Fibroblast of mammary gland (primary cell): ENCODE results near the gene QSOX1.

Source experiments
- DNase-seq: peaks from one replicate; pipeline ENCODE4 v3.0.0-alpha.2; 2010; ENCODE audit warnings: low read depth
- H3K4me3 ChIP-seq: 2 replicates; pipeline ENCODE4 v1.5.1; 2011; ENCODE audit warnings: low read depth, mild to moderate bottlenecking, low read length, moderate library complexity; ENCODE audit not compliant: control insufficient read depth
- CTCF ChIP-seq: conservative IDR thresholded peaks from 2 replicates; pipeline ENCODE4 v1.5.1; 2011; ENCODE audit warnings: low read depth, low read length, inconsistent platforms; ENCODE audit not compliant: control insufficient read depth, insufficient read depth

QSOX1 gene

GRCh38 chr1:180145446-180145845, 9.2 kb upstream of the QSOX1 start:
- no peak for DNase-seq
- no peak overlapping the region for H3K4me3 ChIP-seq
- no peak for TF ChIP-seq CTCF

GRCh38 chr1:180150982-180151381, 3.7 kb upstream of the QSOX1 start:
- no peak overlapping the region for H3K4me3 ChIP-seq
- DNase-seq: peak; percentile 29
- no peak for TF ChIP-seq CTCF

GRCh38 chr1:180151508-180151907, 3.2 kb upstream of the QSOX1 start:
- peak; percentile 76 for DNase-seq
- no peak overlapping the region for H3K4me3 ChIP-seq
- TF ChIP-seq CTCF: no peak

GRCh38 chr1:180152588-180152987, 2.1 kb upstream of the QSOX1 start:
- no peak for TF ChIP-seq CTCF
- no peak for DNase-seq

GRCh38 chr1:180153032-180153431, 1.6 kb upstream of the QSOX1 start:
- H3K4me3 ChIP-seq: no peak overlapping the region
- no peak for TF ChIP-seq CTCF
- no peak for DNase-seq

More at GRCh38 chr1:180152588-180152987, 2.1 kb upstream of the QSOX1 start:
- no peak overlapping the region for H3K4me3 ChIP-seq

GRCh38 chr1:180154003-180154324, 705 bp upstream of the QSOX1 start:
- H3K4me3 ChIP-seq: peak overlapping the region; percentile 86
- no peak for TF ChIP-seq CTCF
- no peak for DNase-seq

GRCh38 chr1:180155182-180155682, 563 bp downstream of the QSOX1 start:
- no peak for TF ChIP-seq CTCF
- DNase-seq: no peak
- H3K4me3 ChIP-seq: peak overlapping the region; percentile 77
